HCT116 (cell line): Measurements from ENCODE around the gene LCNL1. TPM values are rescaled to one million over a fixed set of nuclear protein-coding genes. Genes with fewer than 3 reads are reported as not detected.
A peak's percentile ranks its signal among the peaks of the same experiment; 100 is the strongest.

Source experiments
- ATAC-seq: fragments of 200-7000 bp; cut with Tn5 transposase; 2 replicates; pipeline ENCODE4 v1.9.1; 2020; ENCODE audit warnings: mild to moderate bottlenecking, moderate library complexity
- BruUV-seq: library from RNA; stranded (reverse); fragments of 400-500 nt; replicated peaks from 2 replicates; lab custom pipeline; 2021; lab: Mats Ljungman, UMichigan
- CTCF ChIA-PET: fragments of 300-600 bp; sonication (Branson Sonifier 250); formaldehyde crosslinking; loops from one replicate; lab custom pipeline; 2021; ENCODE audit warnings: antibody characterized with exemption; lab: Charles Lee
- POLR2A ChIA-PET: fragments of 300-600, 350-600 bp; sonication (Branson Sonifier 250); formaldehyde crosslinking; loops from one replicate; lab custom pipeline; 2021; ENCODE audit warnings: antibody characterized with exemption; lab: Charles Lee
- RAD21 ChIA-PET, 2 experiments: fragments of 300-600 bp; sonication (Branson Sonifier 250); formaldehyde crosslinking; loops; one replicate each; lab custom pipeline; 2023; ENCODE audit warnings: low total read pairs in 2 of 2; ENCODE audit not compliant: uncharacterized antibody in 2 of 2, unreplicated experiment in 2 of 2, low non-redundant PET in 1 of 2; lab: Charles Lee
- DNase-seq: peaks from one replicate; pipeline ENCODE4 v3.0.0-alpha.2; 2010; ENCODE audit warnings: low read depth, low spot score
- H2AFZ ChIP-seq: fragments of 200-600 bp; shearing (Covaris generic), sonication (generic); 2 replicates; pipeline ENCODE4 v1.6.1; 2017; ENCODE audit warnings: low read depth, mixed run types, mixed read lengths, antibody characterized with exemption, low read length; ENCODE audit not compliant: poor library complexity, severe bottlenecking
- H3K27ac ChIP-seq: 2 replicates; pipeline ENCODE4 v1.5.1; 2012; ENCODE audit warnings: low read depth, low read length
- H3K27me3 ChIP-seq: fragments of 200-600 bp; sonication (generic); 2 replicates; pipeline ENCODE4 v1.6.1; 2016; ENCODE audit warnings: mixed run types, low read length, mixed read lengths; ENCODE audit not compliant: insufficient read depth
- H3K36me3 ChIP-seq, 2 experiments: fragments of 200-500 bp in 1 of 2; fragments of 200-600 bp in 1 of 2; sonication (Bioruptor generic) in 1 of 2; sonication (generic) in 1 of 2; 2 replicates each; pipeline versions ENCODE4 v1.5.1 to v1.6.1; 2014 to 2016; ENCODE audit warnings: low read length in 2 of 2, inconsistent platforms in 1 of 2, mixed read lengths in 1 of 2, mixed run types in 1 of 2; ENCODE audit not compliant: insufficient read depth in 2 of 2, control insufficient read depth in 1 of 2
- H3K4me1 ChIP-seq, 2 experiments: fragments of 200-600 bp in 1 of 2; sonication (generic) in 1 of 2; 2 replicates each; pipeline versions ENCODE4 v1.5.1 to v1.6.1; 2012 to 2017; ENCODE audit warnings: low read length in 2 of 2, inconsistent platforms in 1 of 2, mild to moderate bottlenecking in 1 of 2, mixed read lengths in 1 of 2, mixed run types in 1 of 2, moderate library complexity in 1 of 2; ENCODE audit not compliant: insufficient read depth in 2 of 2, control insufficient read depth in 1 of 2
- H3K4me2 ChIP-seq: fragments of 200-600 bp; sonication (generic); 2 replicates; pipeline ENCODE4 v1.6.1; 2017; ENCODE audit warnings: mixed run types, low read length, mixed read lengths
- H3K4me3 ChIP-seq, 2 experiments: fragments of 200-600 bp in 1 of 2; sonication (generic) in 1 of 2; replicated peaks in 1 of 2; 2 replicates each; pipeline ENCODE4 v1.5.1; 2011 to 2016; ENCODE audit warnings: low read length in 2 of 2, control low read depth in 1 of 2, low read depth in 1 of 2, mild to moderate bottlenecking in 1 of 2, mixed read lengths in 1 of 2, mixed run types in 1 of 2
- H3K79me2 ChIP-seq: fragments of 200-600 bp; sonication (generic); 2 replicates; pipeline ENCODE4 v1.6.1; 2017; ENCODE audit warnings: mild to moderate bottlenecking, mixed run types, low read length, moderate library complexity, mixed read lengths; ENCODE audit not compliant: insufficient read depth
- H3K9ac ChIP-seq: fragments of 200-600 bp; sonication (generic); 2 replicates; pipeline ENCODE4 v1.6.1; 2016; ENCODE audit warnings: low read length, mixed read lengths
- H3K9me2 ChIP-seq: fragments of 200-600 bp; sonication (generic), shearing (Covaris generic); 2 replicates; pipeline ENCODE4 v1.6.1; 2017; ENCODE audit warnings: mixed run types, mild to moderate bottlenecking, moderate library complexity; ENCODE audit not compliant: insufficient read depth
- H3K9me3 ChIP-seq, 2 experiments: fragments of 200-500 bp in 1 of 2; fragments of 200-600 bp in 1 of 2; sonication (Bioruptor generic) in 1 of 2; sonication (generic) in 1 of 2; 2 replicates each; pipeline ENCODE4 v1.6.1; 2014 to 2017; ENCODE audit warnings: low read length in 2 of 2, mixed read lengths in 2 of 2, inconsistent platforms in 1 of 2, low read depth in 1 of 2, mild to moderate bottlenecking in 1 of 2, mixed run types in 1 of 2, moderate library complexity in 1 of 2; ENCODE audit not compliant: control insufficient read depth in 1 of 2, insufficient read depth in 1 of 2
- H4K20me1 ChIP-seq: fragments of 200-600 bp; sonication (generic), shearing (Covaris generic); 2 replicates; pipeline ENCODE4 v1.6.1; 2017; ENCODE audit warnings: mixed run types, mild to moderate bottlenecking, moderate library complexity; ENCODE audit not compliant: insufficient read depth
- ATF3 ChIP-seq: IDR thresholded peaks from 2 replicates; pipeline ENCODE4 v1.6.1; 2012
- EGR1 ChIP-seq: IDR thresholded peaks from 2 replicates; pipeline ENCODE4 v1.6.1; 2012; ENCODE audit warnings: low read depth
- EZH2 ChIP-seq: fragments of 200-600 bp; sonication (generic); IDR thresholded peaks from 2 replicates; pipeline ENCODE4 v1.6.1; 2017; ENCODE audit warnings: antibody characterized with exemption, mixed run types
- EZH2phosphoT487 ChIP-seq: fragments of 200-600 bp; IDR thresholded peaks from 2 replicates; pipeline ENCODE4 v1.6.1; 2018; ENCODE audit warnings: antibody characterized with exemption, borderline replicate concordance
- JUND ChIP-seq: IDR thresholded peaks from 2 replicates; pipeline ENCODE4 v1.6.1; 2012
- MAX ChIP-seq: IDR thresholded peaks from 2 replicates; pipeline ENCODE4 v1.6.1; 2012
- POLR2A ChIP-seq: IDR thresholded peaks from 2 replicates; pipeline ENCODE4 v1.7.0; 2011; ENCODE audit warnings: borderline replicate concordance; ENCODE audit not compliant: insufficient read depth, insufficient read length; ENCODE audit errors: extremely low read depth
- POLR2AphosphoS5 ChIP-seq: IDR thresholded peaks from 2 replicates; pipeline ENCODE4 v1.6.1; 2011; ENCODE audit warnings: mild to moderate bottlenecking, low read depth, low read length, moderate library complexity
- RAD21 ChIP-seq: IDR thresholded peaks from 2 replicates; pipeline ENCODE4 v1.6.1; 2012; ENCODE audit warnings: low read depth, mild to moderate bottlenecking
- ZFX ChIP-seq: fragments of 450-650 bp; IDR thresholded peaks from 2 replicates; pipeline ENCODE4 v1.6.1; 2017
- intact Hi-C: fragments of 100-400 bp; cut with micrococcal nuclease; formaldehyde crosslinking; loops from 2 replicates; pipeline ENCODE4 v1.10.0; 2022
- total RNA-seq: library from RNA; stranded (reverse); gene quantifications from one replicate; pipeline ENCODE4 v1.2.1, GENCODE V29; 2021; ENCODE audit not compliant: unreplicated experiment

LCNL1 gene
- total RNA-seq, 1 experiment from 2014 or later: 0.44 TPM

GRCh38 chr9:136991993-136992818 lies 9.4 kb downstream of the LCNL1 start, which contains the start of gene PAXX:
Gene PAXX, plus strand, starts transcription at chr9:136992422. Its CDS starts 22 bp downstream, at chr9:136992444.
- no peaks in the 10 kb centered on the region for H4K20me1 ChIP-seq
- ChIA-PET RAD21 (interaction anchor here (1.3 kb wide), 2 partner anchors 44 kb away, joined by 3 to 4 read pairs; no protein-coding TSS in a partner anchor), POLR2A (interaction anchor here (0.6 to 1.7 kb wide), 8 partner anchors 9 to 248 kb away, joined by 3 to 19 read pairs (median 6); partner anchors contain the start of genes MAN1B1 and TUBB4B), CTCF (interaction anchor here (0.6 to 1.4 kb wide), 10 partner anchors 10 to 637 kb away, joined by 3 to 9 read pairs (median 4); partner anchors contain the start of gene AJM1)
- no peak within 1 kb of the TSS for H2AFZ ChIP-seq
- H3K9me2 ChIP-seq: no peaks in the 10 kb centered on the region
- ATAC-seq (peak; percentile 75), DNase-seq (peak; percentile 81)
- intact Hi-C loops: loop anchor here (1.0 kb wide), 1 partner anchor 44 kb away; no protein-coding TSS in a partner anchor
- H3K27me3 ChIP-seq: no peaks in the 10 kb centered on the region
- H3K27ac ChIP-seq: peak within 1 kb of the TSS; percentile 95
- BruUV-seq: TSS peak; percentile 89
- H3K36me3 ChIP-seq: peaks cover 0 to 12% of the 10 kb centered on the region in 2 experiments; a peak in 2 of 4 replicates
- peak within 1 kb of the TSS; percentile 88 to 99 for H3K4me3 ChIP-seq
- H3K9me3 ChIP-seq: no peaks in the 10 kb centered on the region; a peak in 1 of 4 replicates
- H3K79me2 ChIP-seq: peaks cover 20% of the 10 kb centered on the region
- H3K4me1 ChIP-seq: peaks cover 34 to 48% of the 10 kb centered on the region in 2 experiments
- peak within 1 kb of the TSS; percentile 97 for H3K9ac ChIP-seq
- H3K4me2 ChIP-seq: peak within 1 kb of the TSS; percentile 99
- TF ChIP-seq ZFX: peak; percentile 83; the same call in 1 of the 2 replicates
- TF ChIP-seq ATF3: no peak
- TF ChIP-seq RAD21: no peak
- peak; percentile 19 for TF ChIP-seq POLR2A
- peak; percentile 67 for TF ChIP-seq POLR2AphosphoS5
- no peak for TF ChIP-seq EZH2
- no peak for TF ChIP-seq MAX
- no peak for TF ChIP-seq JUND
- no peak for TF ChIP-seq EZH2phosphoT487
- no peak for TF ChIP-seq EGR1
- TF ChIP-seq, all 23 proteins: peak for 3
